ENCODE results near the gene KRT32. TPM values are rescaled to one million over a fixed set of nuclear protein-coding genes. Genes with fewer than 3 reads are reported as not detected.

Gene KRT32
- total and polyA plus RNA-seq, 2 donors from 2014 or later = not detected

GRCh38 chr17:41505007-41505808, 38.0 kb upstream of the KRT32 start, which contains the start of gene KRT13:
Gene KRT13, minus strand, starts transcription at chr17:41505612. Its CDS starts 62 bp downstream, at chr17:41505550.
- DNase-seq (no peak), FAIRE-seq (no peak)
- H3K36me3 ChIP-seq (ENCODE audit: control insufficient read depth in 2 of 3, insufficient read depth in 3 of 3, low read length in 3 of 3) = no peaks in the 10 kb centered on the region
- no peak within 1 kb of the TSS for H3K4me3 ChIP-seq (ENCODE audit: low read length in 3 of 3)
- no peaks in the 10 kb centered on the region for H3K9me3 ChIP-seq (ENCODE audit: control insufficient read depth in 2 of 3, insufficient read depth in 1 of 3, low read length in 3 of 3)
- H3K9ac ChIP-seq (ENCODE audit: low read length in 3 of 3) = no peak within 1 kb of the TSS
- H3K27ac ChIP-seq (ENCODE audit: low read depth in 2 of 2, low read length in 2 of 2) = no peak within 1 kb of the TSS
- intact Hi-C loops (cut with DNase I) = no loop called here
- no peaks in the 10 kb centered on the region for H3K27me3 ChIP-seq (ENCODE audit: control insufficient read depth, insufficient read depth, low read length)
- peaks cover 0 to 4% (median 0%) of the 10 kb centered on the region in 3 donors for H3K4me1 ChIP-seq (ENCODE audit: control insufficient read depth in 2 of 3, insufficient read depth in 2 of 3, low read depth in 1 of 3, low read length in 3 of 3)
- no peak for TF ChIP-seq CTCF (IDR thresholded peaks at IDR 0.05; ENCODE audit: borderline replicate concordance, extremely low read depth, insufficient read depth)

GRCh38 chr17:41504246-41504977, 37.2 kb upstream of the KRT32 start:
- FAIRE-seq (no peak), DNase-seq (no peak)
- Histone ChIP-seq H3K27ac (ENCODE audit: low read depth in 2 of 2, low read length in 2 of 2) (no peak overlapping the region), H3K36me3 (ENCODE audit: control insufficient read depth in 2 of 3, insufficient read depth in 3 of 3, low read length in 3 of 3) (no peaks in the 10 kb centered on the region), H3K4me1 (ENCODE audit: control insufficient read depth in 2 of 3, insufficient read depth in 2 of 3, low read depth in 1 of 3, low read length in 3 of 3) (peaks cover 0 to 4% (median 0%) of the 10 kb centered on the region in 3 donors), H3K9ac (ENCODE audit: low read length in 3 of 3) (no peak overlapping the region), H3K4me3 (ENCODE audit: low read length in 3 of 3) (no peak overlapping the region), H3K9me3 (ENCODE audit: control insufficient read depth in 2 of 3, insufficient read depth in 1 of 3, low read length in 3 of 3) (no peaks in the 10 kb centered on the region), H3K27me3 (ENCODE audit: control insufficient read depth, insufficient read depth, low read length) (no peaks in the 10 kb centered on the region)
- intact Hi-C loops (cut with DNase I) = no loop called here
- no peak for TF ChIP-seq CTCF (IDR thresholded peaks at IDR 0.05; ENCODE audit: borderline replicate concordance, extremely low read depth, insufficient read depth)

- TF ChIP-seq CTCF (IDR thresholded peaks at IDR 0.05; ENCODE audit: borderline replicate concordance, extremely low read depth, insufficient read depth) = no peak
- H3K9me3 ChIP-seq (ENCODE audit: control insufficient read depth in 2 of 3, insufficient read depth in 1 of 3, low read length in 3 of 3) = no peaks in the 10 kb centered on the region
- no peaks in the 10 kb centered on the region for H3K27me3 ChIP-seq (ENCODE audit: control insufficient read depth, insufficient read depth, low read length)
- H3K27ac ChIP-seq (ENCODE audit: low read depth in 2 of 2, low read length in 2 of 2) = no peak overlapping the region
- DNase-seq (no peak), FAIRE-seq (no peak)
- no peak overlapping the region for H3K9ac ChIP-seq (ENCODE audit: low read length in 3 of 3)
- no peaks in the 10 kb centered on the region for H3K36me3 ChIP-seq (ENCODE audit: control insufficient read depth in 2 of 3, insufficient read depth in 3 of 3, low read length in 3 of 3)
- peaks cover 0 to 4% (median 0%) of the 10 kb centered on the region in 3 donors for H3K4me1 ChIP-seq (ENCODE audit: control insufficient read depth in 2 of 3, insufficient read depth in 2 of 3, low read depth in 1 of 3, low read length in 3 of 3)
- intact Hi-C loops (cut with DNase I) = no loop called here
- no peak overlapping the region for H3K4me3 ChIP-seq (ENCODE audit: low read length in 3 of 3)
Observed at GRCh38 chr17:41503202-41503601, 36.0 kb upstream of the KRT32 start.

Measured in kidney (tissue), 14 donors.